Liver (tissue), 9 donors: ENCODE measurements around the gene PLEK2. TPM values are rescaled to one million over a fixed set of nuclear protein-coding genes. Genes with fewer than 3 reads are reported as not detected.

Experiments
- DNase-seq: peaks from one replicate; pipeline ENCODE4 v3.0.0-alpha.2; 2017; ENCODE audit warnings: low spot score
- H3K27ac ChIP-seq, 2 donors: one replicate each; pipeline ENCODE4 v1.7.0; 2013; ENCODE audit warnings: inconsistent platforms in 2 of 2, low read length in 2 of 2, control low read depth in 1 of 2, low read depth in 1 of 2, mild to moderate bottlenecking in 1 of 2
- H3K27me3 ChIP-seq, 4 donors: one replicate each; pipeline versions ENCODE4 v1.6.1 to v1.7.0; 2013; ENCODE audit warnings: low read length in 3 of 4, inconsistent platforms in 1 of 4, mild to moderate bottlenecking in 1 of 4, moderate library complexity in 1 of 4; ENCODE audit not compliant: control insufficient read depth in 4 of 4, insufficient read depth in 4 of 4
- H3K36me3 ChIP-seq, 4 donors: one replicate each; pipeline versions ENCODE4 v1.6.1 to v1.7.0; 2013; ENCODE audit warnings: low read length in 3 of 4, mild to moderate bottlenecking in 3 of 4, low read depth in 1 of 4, moderate library complexity in 1 of 4; ENCODE audit not compliant: control insufficient read depth in 4 of 4, insufficient read depth in 3 of 4
- H3K4me1 ChIP-seq, 4 donors: one replicate each; pipeline versions ENCODE4 v1.6.1 to v1.7.0; 2013; ENCODE audit warnings: low read length in 3 of 4, mild to moderate bottlenecking in 3 of 4, moderate library complexity in 1 of 4; ENCODE audit not compliant: control insufficient read depth in 4 of 4, insufficient read depth in 4 of 4
- H3K4me3 ChIP-seq, 3 donors: one replicate each; pipeline versions ENCODE4 v1.6.1 to v1.7.0; 2013; ENCODE audit warnings: low read length in 3 of 3, control low read depth in 1 of 3, low read depth in 1 of 3, mild to moderate bottlenecking in 1 of 3
- H3K9ac ChIP-seq, 2 donors: one replicate each; pipeline ENCODE4 v1.7.0; 2013; ENCODE audit warnings: low read length in 2 of 2, mild to moderate bottlenecking in 2 of 2, moderate library complexity in 2 of 2, control low read depth in 1 of 2, low read depth in 1 of 2
- H3K9me3 ChIP-seq, 4 donors: one replicate each; pipeline versions ENCODE4 v1.6.1 to v1.7.0; 2013; ENCODE audit warnings: low read length in 3 of 4; ENCODE audit not compliant: control insufficient read depth in 4 of 4
- ATF3 ChIP-seq: IDR thresholded peaks from 2 replicates; pipeline ENCODE4 v1.6.1; 2016; ENCODE audit warnings: antibody characterized with exemption
- CTCF ChIP-seq: fragments of 150-350 bp; IDR thresholded peaks from 2 replicates; pipeline ENCODE4 v1.5.1; 2017; ENCODE audit warnings: improper control_type of control experiment, low read depth, low read length; ENCODE audit not compliant: missing input control
- FOXA1 ChIP-seq: IDR thresholded peaks from 2 replicates; pipeline ENCODE4 v1.6.1; 2016; ENCODE audit warnings: antibody characterized with exemption
- FOXA2 ChIP-seq: IDR thresholded peaks from 2 replicates; pipeline ENCODE4 v1.6.1; 2016; ENCODE audit warnings: antibody characterized with exemption
- GABPA ChIP-seq, 2 donors: IDR thresholded peaks in 1 of 2; conservative IDR thresholded peaks in 1 of 2; 2 replicates each; pipeline ENCODE4 v1.6.1; 2016; ENCODE audit warnings: antibody characterized with exemption in 2 of 2, mild to moderate bottlenecking in 1 of 2, moderate library complexity in 1 of 2
- HNF4A ChIP-seq, 2 donors: conservative IDR thresholded peaks; 2 replicates each; pipeline ENCODE4 v1.6.1; 2016; ENCODE audit warnings: antibody characterized with exemption in 2 of 2, mild to moderate bottlenecking in 2 of 2
- HNF4G ChIP-seq: IDR thresholded peaks from 2 replicates; pipeline ENCODE4 v1.6.1; 2016; ENCODE audit warnings: antibody characterized with exemption
- MAX ChIP-seq: IDR thresholded peaks from 2 replicates; pipeline ENCODE4 v1.6.1; 2016; ENCODE audit warnings: antibody characterized with exemption
- NR2F2 ChIP-seq: IDR thresholded peaks from 2 replicates; pipeline ENCODE4 v1.6.1; 2016; ENCODE audit warnings: antibody characterized with exemption
- RAD21 ChIP-seq, 2 donors: IDR thresholded peaks; 2 replicates each; pipeline ENCODE4 v1.6.1; 2016; ENCODE audit warnings: antibody characterized with exemption in 2 of 2, mild to moderate bottlenecking in 2 of 2
- REST ChIP-seq: IDR thresholded peaks from 2 replicates; pipeline ENCODE4 v1.6.1; 2016; ENCODE audit warnings: antibody characterized with exemption, mild to moderate bottlenecking
- RXRA ChIP-seq, 2 donors: IDR thresholded peaks; 2 replicates each; pipeline ENCODE4 v1.6.1; 2017 to 2018; ENCODE audit warnings: antibody characterized with exemption in 2 of 2, mild to moderate bottlenecking in 1 of 2
- SP1 ChIP-seq: IDR thresholded peaks from 2 replicates; pipeline ENCODE4 v1.6.1; 2018; ENCODE audit warnings: antibody characterized with exemption, mild to moderate bottlenecking
- TAF1 ChIP-seq: conservative IDR thresholded peaks from 2 replicates; pipeline ENCODE4 v1.6.1; 2016; ENCODE audit warnings: antibody characterized with exemption, mild to moderate bottlenecking
- YY1 ChIP-seq: IDR thresholded peaks from 2 replicates; pipeline ENCODE4 v1.6.1; 2016; ENCODE audit warnings: antibody characterized with exemption, mild to moderate bottlenecking
- WGBS: extraction: QIAGEN DNeasy Blood & Tissue Kit; methylation state at CpG from one replicate; pipeline ENCODE4 v1.1.7; 2013; 5-methylcytosine and 5-hydroxymethylcytosine counted together
- polyA plus RNA-seq, 2 donors: library from polyadenylated mRNA; stranded (reverse) in 1 of 2; unstranded in 1 of 2; fragments of 200-250 nt in 1 of 2; fragments of >200 nt in 1 of 2; fragmentation: Nextera tagmentation in 1 of 2; extraction: Ambion mirVana in 1 of 2; gene quantifications; one replicate each; pipeline versions ENCODE4 v1.2.1 to v1.2.3, GENCODE V29; 2013 to 2015
- total RNA-seq, 2 donors: library from RNA; depleted of rRNA; stranded (reverse); fragments of >200 nt; gene quantifications; one replicate each; pipeline ENCODE4 v1.2.3, GENCODE V29; 2014
- TF ChIP-seq, protein P1 (sequence below): IDR thresholded peaks from 2 replicates; pipeline ENCODE4 v1.6.1; 2016; ENCODE audit warnings: antibody characterized with exemption
- donor health status: healthy.
- donor health status: healthy.
- donor health status: healthy.
- donor health status: healthy.
- donor health status: healthy.

PLEK2 gene
- total and polyA plus RNA-seq, 4 donors: 6.1 to 17.4 (median 11.2) TPM

DNA sequence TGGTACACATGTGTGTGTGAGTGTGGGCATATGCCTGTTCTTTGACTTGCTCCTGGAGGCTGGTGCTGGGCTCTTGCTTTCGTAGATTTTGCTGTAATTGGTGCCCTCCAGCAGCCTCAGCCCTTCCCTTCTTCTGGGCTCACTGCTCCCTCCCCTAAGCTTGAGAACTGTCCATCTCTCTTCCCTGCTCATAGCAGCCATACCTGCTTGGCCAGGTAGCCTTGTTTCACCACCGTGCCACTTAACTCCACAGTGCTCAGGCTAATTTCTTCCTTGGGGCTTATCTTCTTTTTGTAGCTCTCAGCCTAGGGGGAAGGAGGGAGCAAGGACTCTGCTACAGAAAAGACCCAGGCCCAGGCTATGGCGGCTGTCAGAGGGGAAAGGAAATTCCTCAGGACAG, 19.8 kb downstream of the PLEK2 start:
- Histone ChIP-seq H3K4me1 (peaks cover 2 to 12% (median 7%) of the 10 kb centered on the region in 4 donors), H3K9me3 (no peaks in the 10 kb centered on the region), H3K27ac (no peak overlapping the region), H3K36me3 (peaks cover 0 to 7% (median under 1%) of the 10 kb centered on the region in 4 donors), H3K9ac (no peak overlapping the region), H3K4me3 (no peak overlapping the region), H3K27me3 (no peaks in the 10 kb centered on the region)
- TF ChIP-seq SP1 (no peak), YY1 (no peak), FOXA1 (no peak), TAF1 (no peak), MAX (no peak)
- WGBS: 90% methylated on average over 3 of the region's 3 CpGs
- no peak for DNase-seq

DNA sequence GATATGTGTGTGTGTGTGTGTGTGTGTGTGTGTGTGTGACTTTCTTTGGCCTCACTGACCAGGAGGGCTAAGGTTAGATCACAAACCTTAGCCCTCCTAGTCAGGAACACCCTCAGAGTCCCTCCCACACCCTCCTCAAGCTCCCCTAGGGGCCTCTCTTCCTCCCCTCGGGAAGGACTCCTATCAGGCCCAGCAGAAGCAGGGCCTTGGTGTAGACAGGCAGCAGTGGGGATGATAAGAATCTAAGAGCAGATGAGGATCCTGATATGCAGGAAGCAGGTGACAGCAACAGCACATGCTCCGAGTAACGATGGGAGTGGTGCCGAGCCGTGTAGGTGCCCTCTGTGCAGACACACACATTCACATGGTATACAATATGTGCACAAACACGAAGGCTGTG, 20.7 kb downstream of the PLEK2 start:
- Histone ChIP-seq H3K27me3 (no peaks in the 10 kb centered on the region), H3K36me3 (peaks cover 0 to 8% (median 2%) of the 10 kb centered on the region in 4 donors), H3K9ac (no peak overlapping the region), H3K4me1 (peaks cover 2 to 12% (median 7%) of the 10 kb centered on the region in 4 donors), H3K9me3 (no peaks in the 10 kb centered on the region), H3K27ac (no peak overlapping the region), H3K4me3 (no peak overlapping the region)
- TF ChIP-seq FOXA2 (no peak), CTCF (no peak), YY1 (no peak), RAD21 (IDR thresholded peaks at IDR 0.05) (no peak), GABPA (IDR thresholded peaks at IDR 0.05 in 1 of 2, conservative IDR thresholded peaks at IDR 0.05 in 1 of 2) (no peak), RXRA (IDR thresholded peaks at IDR 0.05) (no peak), HNF4A (conservative IDR thresholded peaks at IDR 0.05) (no peak), HNF4G (no peak), ATF3 (no peak), SP1 (no peak), REST (no peak), NR2F2 (no peak)
- TF ChIP-seq, protein P1, sequence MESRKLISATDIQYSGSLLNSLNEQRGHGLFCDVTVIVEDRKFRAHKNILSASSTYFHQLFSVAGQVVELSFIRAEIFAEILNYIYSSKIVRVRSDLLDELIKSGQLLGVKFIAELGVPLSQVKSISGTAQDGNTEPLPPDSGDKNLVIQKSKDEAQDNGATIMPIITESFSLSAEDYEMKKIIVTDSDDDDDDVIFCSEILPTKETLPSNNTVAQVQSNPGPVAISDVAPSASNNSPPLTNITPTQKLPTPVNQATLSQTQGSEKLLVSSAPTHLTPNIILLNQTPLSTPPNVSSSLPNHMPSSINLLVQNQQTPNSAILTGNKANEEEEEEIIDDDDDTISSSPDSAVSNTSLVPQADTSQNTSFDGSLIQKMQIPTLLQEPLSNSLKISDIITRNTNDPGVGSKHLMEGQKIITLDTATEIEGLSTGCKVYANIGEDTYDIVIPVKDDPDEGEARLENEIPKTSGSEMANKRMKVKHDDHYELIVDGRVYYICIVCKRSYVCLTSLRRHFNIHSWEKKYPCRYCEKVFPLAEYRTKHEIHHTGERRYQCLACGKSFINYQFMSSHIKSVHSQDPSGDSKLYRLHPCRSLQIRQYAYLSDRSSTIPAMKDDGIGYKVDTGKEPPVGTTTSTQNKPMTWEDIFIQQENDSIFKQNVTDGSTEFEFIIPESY: no peak
- WGBS: 78% methylated on average over 6 of the region's 6 CpGs
- no peak for DNase-seq
